ENCODE results near the gene SEMA6A. TPM values are rescaled to one million over a fixed set of nuclear protein-coding genes. Genes with fewer than 3 reads are reported as not detected.
A peak's percentile ranks its signal among the peaks of the same experiment; 100 is the strongest.

SEMA6A gene
- total and polyA plus RNA-seq, 2 of the 13 experiments (the other 11 are each of a cell fraction or from before 2014, with no cell fraction given): 5.1 to 6.5 TPM

GRCh38 chr5:116529615-116530014, 45.0 kb downstream of the SEMA6A start:
- no peaks in the 10 kb centered on the region for H3K27me3 ChIP-seq (ENCODE audit: control insufficient read depth in 1 of 2, insufficient read depth in 2 of 2, low read length in 2 of 2)
- H2AFZ ChIP-seq (ENCODE audit: low read length): no peak overlapping the region
- FAIRE-seq (no peak), ATAC-seq (no peak), DNase-seq (ENCODE audit: low spot score) (no peak)
- H3K27ac ChIP-seq (ENCODE audit: extremely low read length, insufficient read depth, low read length): no peak overlapping the region
- BruUV-seq (replicated peaks): no TSS peak
- H3K9me3 ChIP-seq (ENCODE audit: low read length): no peaks in the 10 kb centered on the region
- in situ Hi-C loops (cut with HindIII; ENCODE audit: extremely low pct_ligation_motif_present, low pct_unique_long_range_greater_than_20kb) (no loop called here), intact Hi-C loops (cut with micrococcal nuclease; ENCODE audit: unreplicated experiment) (no loop called here)
- H3K4me2 ChIP-seq (ENCODE audit: low read depth, low read length): no peak overlapping the region
- H3K9ac ChIP-seq (ENCODE audit: insufficient read depth, low read depth, low read length): no peak overlapping the region
- H3K4me1 ChIP-seq (ENCODE audit: insufficient read depth, low read length): peaks cover 100% of the 10 kb centered on the region
- peaks cover 29% of the 10 kb centered on the region for H3K79me2 ChIP-seq (ENCODE audit: insufficient read depth, low read length)
- H4K20me1 ChIP-seq (ENCODE audit: insufficient read depth, low read length): peaks cover 5% of the 10 kb centered on the region
- no peak overlapping the region for H3K4me3 ChIP-seq (replicated peaks in 1 of 3; ENCODE audit: insufficient read depth in 1 of 3, low read depth in 2 of 3, low read length in 3 of 3)
- TF ChIP-seq FOXK1 (CRISPR knock-in tag; IDR thresholded peaks at IDR 0.05; ENCODE audit: borderline replicate concordance, low read depth): 0 out of 2 replicates have a peak, but pooled peaks have one; percentile 13
- no peak for TF ChIP-seq ZNF230 (CRISPR knock-in tag; IDR thresholded peaks at IDR 0.05)
- TF ChIP-seq, protein P1, sequence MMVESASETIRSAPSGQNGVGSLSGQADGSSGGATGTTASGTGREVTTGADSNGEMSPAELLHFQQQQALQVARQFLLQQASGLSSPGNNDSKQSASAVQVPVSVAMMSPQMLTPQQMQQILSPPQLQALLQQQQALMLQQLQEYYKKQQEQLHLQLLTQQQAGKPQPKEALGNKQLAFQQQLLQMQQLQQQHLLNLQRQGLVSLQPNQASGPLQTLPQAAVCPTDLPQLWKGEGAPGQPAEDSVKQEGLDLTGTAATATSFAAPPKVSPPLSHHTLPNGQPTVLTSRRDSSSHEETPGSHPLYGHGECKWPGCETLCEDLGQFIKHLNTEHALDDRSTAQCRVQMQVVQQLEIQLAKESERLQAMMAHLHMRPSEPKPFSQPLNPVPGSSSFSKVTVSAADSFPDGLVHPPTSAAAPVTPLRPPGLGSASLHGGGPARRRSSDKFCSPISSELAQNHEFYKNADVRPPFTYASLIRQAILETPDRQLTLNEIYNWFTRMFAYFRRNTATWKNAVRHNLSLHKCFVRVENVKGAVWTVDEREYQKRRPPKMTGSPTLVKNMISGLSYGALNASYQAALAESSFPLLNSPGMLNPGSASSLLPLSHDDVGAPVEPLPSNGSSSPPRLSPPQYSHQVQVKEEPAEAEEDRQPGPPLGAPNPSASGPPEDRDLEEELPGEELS (CRISPR knock-in tag; IDR thresholded peaks at IDR 0.05): peak; percentile 59
- no peak for TF ChIP-seq FOXP1 (IDR thresholded peaks at IDR 0.05)
- TF ChIP-seq FOXP1 (CRISPR knock-in tag; IDR thresholded peaks at IDR 0.05): peak; percentile 41
- TF ChIP-seq SOX5 (CRISPR knock-in tag; IDR thresholded peaks at IDR 0.05; ENCODE audit: borderline replicate concordance): peak; percentile 37
- no peak for TF ChIP-seq SOX13 (IDR thresholded peaks at IDR 0.05)
- TF ChIP-seq SOX13 (CRISPR knock-in tag; conservative IDR thresholded peaks at IDR 0.05 in 1 of 2, IDR thresholded peaks at IDR 0.05 in 1 of 2): peak in 1 of 2 experiments; percentile 48; a peak in 1 of 4 replicates
- TF ChIP-seq FOXA3 (CRISPR knock-in tag; IDR thresholded peaks at IDR 0.05): peak; percentile 57; the same call in 1 of the 2 replicates
- 0 out of 2 replicates have a peak, but pooled peaks have one; percentile 22 for TF ChIP-seq ARID5B (CRISPR knock-in tag; IDR thresholded peaks at IDR 0.05)
- TF ChIP-seq ESRRA (CRISPR knock-in tag; IDR thresholded peaks at IDR 0.05; ENCODE audit: low read depth): no peak
- no peaks in the 10 kb centered on the region for H3K36me3 ChIP-seq (replicated peaks in 1 of 2; ENCODE audit: control insufficient read depth in 1 of 2, insufficient read depth in 2 of 2, low read length in 2 of 2)
- CTCF ChIA-PET (ENCODE audit: low intra/inter-chr PET ratio, low total read pairs): no interaction called here
- POLR2A ChIA-PET: no interaction called here
- WGBS (ENCODE audit: low lambda C conversion rate): 76% methylated on average over 4 of the region's 4 CpGs

All from HepG2 (cell line).